ENCODE results near the gene LBR.

The LBR gene

GRCh38 chr1:225446595-225446960 is 18.7 kb upstream of the LBR start:
- no peak for DNase-seq (ENCODE audit: low read depth, low spot score)

GRCh38 chr1:225445639-225446594 is 18.1 kb upstream of the LBR start:
- peak; percentile 61 for DNase-seq (ENCODE audit: low read depth, low spot score)

GRCh38 chr1:225442123-225442505 is 14.3 kb upstream of the LBR start:
- no peak for DNase-seq (ENCODE audit: low read depth, low spot score)

- no peak for DNase-seq (ENCODE audit: low read depth, low spot score)
Measured at GRCh38 chr1:225441314-225442122, 13.7 kb upstream of the LBR start.

DNA sequence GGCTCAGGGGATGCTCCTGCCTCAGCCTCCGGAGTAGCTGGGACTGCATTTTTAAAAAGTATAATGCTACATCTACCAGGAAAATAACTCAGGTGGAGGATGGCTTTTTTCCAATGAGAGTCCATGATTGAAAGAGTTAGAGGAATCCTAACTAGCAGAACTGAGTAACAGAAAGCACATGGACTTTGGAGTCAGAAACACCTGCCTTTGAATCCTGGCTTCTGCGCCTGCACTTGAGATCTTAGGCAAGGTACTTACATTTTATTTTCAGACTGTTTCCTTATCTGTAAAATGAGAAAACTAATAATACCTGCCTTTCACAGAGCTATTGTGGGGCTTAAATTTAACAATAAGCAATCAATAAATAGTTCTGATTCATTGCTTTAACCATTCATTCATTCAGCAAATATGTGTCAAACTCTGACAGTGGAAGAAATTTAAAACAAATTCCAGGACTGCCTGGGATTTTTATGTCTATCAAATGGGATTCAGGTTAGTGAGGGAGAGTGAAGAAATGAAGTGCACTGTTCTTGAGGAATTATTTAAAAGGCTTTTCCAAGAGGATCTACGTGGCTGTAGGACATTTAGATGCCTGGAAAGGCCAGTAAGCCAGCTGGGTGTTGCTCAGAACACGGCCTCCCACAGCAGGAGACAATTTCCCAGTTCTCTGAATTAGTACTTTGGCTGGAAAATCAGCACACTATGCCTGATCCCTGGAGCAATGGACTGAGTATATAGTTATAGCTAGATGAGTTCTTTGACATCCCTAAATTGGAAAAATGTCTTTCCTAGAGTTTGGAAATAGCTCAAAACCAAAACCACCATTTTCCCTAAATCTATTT is 12.8 kb upstream of the LBR start:
- DNase-seq (ENCODE audit: low read depth, low spot score): no peak

DNA sequence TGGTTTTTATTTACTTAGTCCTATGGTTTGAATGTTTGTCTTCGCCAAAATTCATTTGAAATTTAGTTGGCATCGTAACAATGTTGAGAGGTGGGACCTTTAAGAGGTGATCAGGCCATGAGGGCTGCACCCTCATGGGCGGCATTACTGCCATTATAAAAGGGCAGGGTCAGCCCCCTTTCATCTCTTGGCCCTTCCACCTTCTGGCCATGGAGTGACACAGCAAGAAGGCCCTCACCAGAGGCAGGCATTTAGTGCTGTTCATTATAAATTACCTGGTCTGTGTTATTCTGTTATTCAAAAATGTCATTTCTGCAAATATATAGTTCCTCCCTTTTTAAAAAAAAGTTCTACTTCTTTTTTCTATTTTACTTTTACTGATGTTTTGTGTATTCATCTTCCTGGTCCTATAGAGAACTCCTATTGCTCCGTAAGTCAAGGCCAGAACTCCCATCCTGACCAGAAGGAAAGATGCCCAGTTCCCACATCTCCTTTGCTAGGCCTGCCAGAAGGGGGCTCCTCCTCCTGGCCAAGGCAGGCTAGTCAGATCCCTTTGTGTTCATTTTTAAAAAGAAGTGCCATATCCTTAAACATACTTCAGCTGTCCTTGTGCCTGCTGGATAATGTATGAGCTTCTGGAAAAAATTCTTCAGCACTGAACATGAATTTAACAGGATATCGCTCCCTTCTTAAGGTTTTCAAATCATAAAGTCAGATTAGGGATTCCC is 10.0 kb upstream of the LBR start:
- DNase-seq (ENCODE audit: low read depth, low spot score): peak; percentile 54

- DNase-seq (ENCODE audit: low read depth, low spot score): no peak
Measured at GRCh38 chr1:225435957-225436392, 8.1 kb upstream of the LBR start.

- no peak for DNase-seq (ENCODE audit: low read depth, low spot score)
Measured at GRCh38 chr1:225435487-225435886, 7.6 kb upstream of the LBR start.

DNA sequence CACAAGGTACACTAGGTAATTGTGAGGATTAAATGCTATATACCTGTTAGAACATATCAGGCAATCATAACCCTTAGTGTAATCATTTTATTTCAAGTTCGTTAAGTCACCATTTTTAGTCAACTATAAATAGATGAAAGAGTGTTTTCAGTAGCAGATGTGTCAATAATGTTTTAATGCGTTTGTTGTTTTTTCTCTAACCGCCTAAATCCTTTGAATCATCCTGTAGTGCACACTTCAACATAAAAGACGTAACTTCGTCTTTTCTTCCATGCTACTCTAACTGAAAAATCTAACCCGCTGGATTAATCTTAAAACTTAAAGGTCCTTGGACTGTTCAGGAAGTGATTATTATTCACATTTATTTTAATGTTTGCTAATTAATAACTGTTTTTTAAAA is 7.2 kb upstream of the LBR start:
- DNase-seq (ENCODE audit: low read depth, low spot score): no peak

DNA sequence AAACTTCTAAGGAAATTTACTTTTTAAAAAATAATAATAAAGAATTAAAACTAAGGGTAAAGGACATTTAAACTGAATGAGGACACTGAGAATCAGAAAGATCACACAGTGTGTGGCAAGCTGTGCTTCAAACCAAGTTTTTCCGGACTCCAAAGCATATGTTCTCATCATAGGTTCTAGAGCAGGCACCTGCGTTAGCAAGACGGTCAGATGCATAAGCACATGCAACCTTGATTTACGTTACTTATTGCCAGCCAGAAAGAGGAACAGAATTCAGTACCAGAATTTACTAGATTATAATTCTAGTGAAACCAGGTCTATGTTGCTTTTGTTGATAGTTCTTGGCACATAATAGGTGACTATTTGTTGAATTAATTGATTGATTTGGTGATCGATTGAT is 6.2 kb upstream of the LBR start:
- no peak for DNase-seq (ENCODE audit: low read depth, low spot score)

DNA sequence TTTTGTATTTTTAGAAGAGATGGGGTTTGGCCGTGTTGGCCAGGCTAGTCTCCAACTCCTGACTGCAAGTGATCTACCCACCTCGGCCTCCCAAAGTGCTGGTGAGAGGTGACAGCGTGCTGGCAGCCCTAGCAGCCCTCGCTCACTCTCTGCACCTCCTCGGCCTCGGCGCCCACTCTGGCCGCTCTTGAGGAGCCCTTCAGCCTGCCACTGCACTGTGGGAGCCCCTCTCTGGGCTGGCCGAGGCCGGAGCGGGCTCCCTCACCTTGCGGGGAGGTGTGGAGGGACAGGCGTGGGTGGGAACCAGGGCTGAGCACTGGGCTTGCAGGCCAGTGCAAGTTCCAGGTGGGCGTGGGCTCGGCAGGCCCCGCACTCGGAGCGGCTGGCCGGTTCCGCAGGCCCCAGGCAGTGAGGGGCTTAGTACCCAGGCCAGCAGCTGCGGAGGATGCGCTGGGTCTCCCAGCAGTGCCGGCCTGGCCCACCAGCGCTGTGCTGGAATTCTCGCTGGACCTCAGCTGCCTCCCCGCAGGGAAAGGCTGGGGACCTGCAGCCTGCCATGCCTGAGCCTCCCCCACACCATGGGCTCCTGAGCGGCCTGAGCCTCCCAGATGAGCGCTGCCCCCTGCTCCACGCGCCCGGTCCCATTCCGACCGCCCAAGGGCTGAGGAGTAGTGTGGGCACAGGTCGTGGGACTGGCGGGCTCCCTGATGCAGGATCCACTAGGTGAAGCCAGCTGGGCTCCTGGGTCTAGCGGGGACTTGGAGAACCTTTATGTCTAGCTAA is 3.4 kb upstream of the LBR start:
- no peak for DNase-seq (ENCODE audit: low read depth, low spot score)

- peak; percentile 82 for DNase-seq (ENCODE audit: low read depth, low spot score)
Measured at GRCh38 chr1:225430301-225430700, 2.5 kb upstream of the LBR start.

GRCh38 chr1:225428881-225429455 is 1.1 kb upstream of the LBR start:
- DNase-seq (ENCODE audit: low read depth, low spot score): no peak

DNA sequence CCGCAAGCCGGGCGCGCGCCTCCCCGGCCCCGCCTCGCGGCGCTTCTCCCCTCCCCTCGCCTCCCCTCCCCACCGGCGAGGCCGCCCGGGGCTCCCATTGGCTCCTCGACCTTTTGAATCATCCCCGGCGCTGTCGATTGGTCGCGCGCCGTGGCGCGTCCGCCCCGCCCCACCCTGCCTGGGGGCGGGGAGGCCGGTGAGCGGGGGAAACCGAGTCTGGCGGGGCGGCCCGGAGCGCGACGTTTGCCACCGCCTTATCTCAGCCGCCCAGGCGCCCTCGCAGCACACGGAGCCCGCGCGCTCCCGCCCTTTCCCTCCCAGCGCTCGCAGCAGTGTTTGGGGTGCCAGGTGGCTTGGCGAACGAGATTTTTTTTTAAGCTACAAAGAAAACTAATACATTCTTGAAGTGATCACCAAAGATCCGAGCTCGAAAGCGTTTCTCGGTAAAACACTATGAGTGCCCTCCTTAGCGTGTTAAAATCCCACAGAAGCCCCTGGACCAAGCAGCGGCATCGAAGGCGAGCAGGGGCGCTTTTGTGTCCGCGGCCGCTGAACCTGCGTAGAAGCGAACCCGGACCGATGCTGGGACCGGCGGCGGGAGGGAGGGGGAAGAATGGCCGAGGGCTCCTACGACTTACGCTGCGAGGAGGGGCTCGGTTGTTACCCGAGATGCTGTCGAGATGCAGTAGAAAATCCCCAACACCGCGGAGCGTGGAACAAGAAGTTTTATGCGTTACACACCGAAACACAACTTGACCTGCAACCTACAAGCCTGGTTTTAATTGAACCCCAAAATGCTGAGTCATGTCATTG is 436 bp upstream of the LBR start:
- DNase-seq (ENCODE audit: low read depth, low spot score): peak; percentile 97

GRCh38 chr1:225426395-225427234 is 1.2 kb downstream of the LBR start:
- peak; percentile 58 for DNase-seq (ENCODE audit: low read depth, low spot score)

DNA sequence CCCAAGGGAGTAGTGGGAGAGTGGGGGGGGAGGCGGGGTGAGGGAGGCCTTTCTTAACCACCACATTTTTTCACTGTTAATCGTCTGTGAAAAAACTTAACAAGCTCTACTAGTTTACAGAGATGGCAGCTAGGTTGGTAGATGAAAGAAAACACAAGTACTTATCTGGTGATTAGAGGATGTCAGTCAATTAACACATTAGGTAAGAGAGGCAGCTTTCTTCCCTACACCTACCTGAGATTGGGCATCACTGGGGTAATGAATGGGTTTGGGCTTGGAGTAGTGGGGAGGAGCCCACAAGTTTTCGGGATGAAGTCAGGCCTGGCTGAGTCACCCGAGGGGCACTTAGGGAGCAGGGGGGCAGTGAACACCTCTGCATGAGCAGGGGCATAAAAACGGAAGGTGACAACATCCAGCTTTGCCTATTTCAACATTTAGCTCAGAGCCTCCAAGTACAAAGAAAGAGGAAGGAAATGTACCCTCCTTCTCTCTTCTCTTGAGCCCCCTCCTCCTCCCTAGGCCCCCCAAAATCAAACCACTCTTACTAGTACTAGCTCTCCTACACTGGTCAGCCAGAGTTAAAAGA is 2.5 kb downstream of the LBR start:
- peak; percentile 81 for DNase-seq (ENCODE audit: low read depth, low spot score)

DNA sequence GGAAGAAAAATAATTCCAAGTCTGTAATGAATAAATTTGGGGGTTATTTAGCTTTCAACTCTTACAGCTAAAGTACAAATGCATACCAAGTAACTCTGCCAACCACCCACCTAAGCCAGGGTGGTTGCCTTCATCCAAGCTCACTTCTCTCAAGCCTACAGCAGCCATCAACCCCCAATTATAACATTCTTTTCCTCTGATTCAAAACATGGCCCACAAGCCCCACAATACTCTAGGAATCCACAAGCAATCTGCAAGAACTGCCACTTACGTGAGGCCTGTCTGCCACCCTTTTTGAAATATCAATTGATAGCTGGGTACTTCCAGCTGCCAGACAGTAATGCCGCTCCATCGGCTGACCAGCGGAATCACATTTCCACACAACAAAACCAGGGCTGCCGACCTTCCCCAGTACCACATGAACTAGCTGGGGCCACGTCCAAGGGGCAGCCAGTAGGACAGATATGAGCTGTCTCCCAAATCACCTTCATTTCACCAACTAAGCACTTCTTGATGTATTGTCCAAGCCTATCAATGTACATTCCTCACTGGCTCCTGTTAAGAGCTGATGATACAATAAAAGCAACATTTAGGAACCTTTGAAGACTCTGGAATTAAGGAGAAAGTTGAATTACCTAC is 3.2 kb downstream of the LBR start:
- DNase-seq (ENCODE audit: low read depth, low spot score): peak; percentile 93
